Measurements from ENCODE around the gene PEPD. TPM values are rescaled to one million over a fixed set of nuclear protein-coding genes. Genes with fewer than 3 reads are reported as not detected.

PEPD gene
- total and polyA plus RNA-seq, 2 experiments from 2014 or later = 141 to 175 TPM

- H4K20me1 ChIP-seq (ENCODE audit: insufficient read depth, poor library complexity, severe bottlenecking) = no peaks in the 10 kb centered on the region
- H3K9me2 ChIP-seq (replicated peaks; ENCODE audit: insufficient read depth) = no peaks in the 10 kb centered on the region
- H3K27ac ChIP-seq = no peak overlapping the region
- H3K36me3 ChIP-seq (replicated peaks; ENCODE audit: insufficient read depth, low read depth) = no peaks in the 10 kb centered on the region
- no peak overlapping the region for H3K4me2 ChIP-seq
- H3K27me3 ChIP-seq = no peaks in the 10 kb centered on the region
- no peak for DNase-seq (ENCODE audit: low spot score)
- no peaks in the 10 kb centered on the region for H3K79me2 ChIP-seq
- no peak overlapping the region for H2AFZ ChIP-seq
- WGBS (ENCODE audit: low lambda C conversion rate, missing lambda C conversion rate) = 87% methylated on average over 6 of the region's 6 CpGs
- no peaks in the 10 kb centered on the region for H3K4me1 ChIP-seq (ENCODE audit: insufficient read depth)
- no peaks in the 10 kb centered on the region for H3K9me3 ChIP-seq (ENCODE audit: low read depth)
- TF ChIP-seq EZH2 (IDR thresholded peaks at IDR 0.05; ENCODE audit: borderline replicate concordance) = no peak
- TF ChIP-seq EZH2phosphoT487 (IDR thresholded peaks at IDR 0.05; ENCODE audit: low read depth, severe bottlenecking, unreplicated experiment) = no peak
- TF ChIP-seq CTCF (IDR thresholded peaks at IDR 0.05; ENCODE audit: poor library complexity) = no peak
- H3K4me3 ChIP-seq = no peak overlapping the region
Observed at GRCh38 chr19:33551676-33552075, 30.1 kb upstream of the PEPD start.

GRCh38 chr19:33550768-33551167, 29.2 kb upstream of the PEPD start:
- H2AFZ ChIP-seq = no peak overlapping the region
- H3K79me2 ChIP-seq = no peaks in the 10 kb centered on the region
- H3K36me3 ChIP-seq (replicated peaks; ENCODE audit: insufficient read depth, low read depth) = no peaks in the 10 kb centered on the region
- no peak for DNase-seq (ENCODE audit: low spot score)
- WGBS (ENCODE audit: low lambda C conversion rate, missing lambda C conversion rate) = 89% methylated on average over 5 of the region's 5 CpGs
- no peak overlapping the region for H3K4me2 ChIP-seq
- no peaks in the 10 kb centered on the region for H3K4me1 ChIP-seq (ENCODE audit: insufficient read depth)
- no peak overlapping the region for H3K4me3 ChIP-seq
- no peaks in the 10 kb centered on the region for H4K20me1 ChIP-seq (ENCODE audit: insufficient read depth, poor library complexity, severe bottlenecking)
- no peaks in the 10 kb centered on the region for H3K27me3 ChIP-seq
- no peaks in the 10 kb centered on the region for H3K9me3 ChIP-seq (ENCODE audit: low read depth)
- no peaks in the 10 kb centered on the region for H3K9me2 ChIP-seq (replicated peaks; ENCODE audit: insufficient read depth)
- no peak for TF ChIP-seq EZH2 (IDR thresholded peaks at IDR 0.05; ENCODE audit: borderline replicate concordance)
- no peak for TF ChIP-seq CTCF (IDR thresholded peaks at IDR 0.05; ENCODE audit: poor library complexity)
- TF ChIP-seq EZH2phosphoT487 (IDR thresholded peaks at IDR 0.05; ENCODE audit: low read depth, severe bottlenecking, unreplicated experiment) = no peak
- H3K27ac ChIP-seq = no peak overlapping the region

- Histone ChIP-seq H3K4me3 (no peak overlapping the region), H3K9me3 (ENCODE audit: low read depth) (no peaks in the 10 kb centered on the region), H3K27me3 (peaks cover 5% of the 10 kb centered on the region), H2AFZ (no peak overlapping the region), H4K20me1 (ENCODE audit: insufficient read depth, poor library complexity, severe bottlenecking) (no peaks in the 10 kb centered on the region), H3K4me1 (ENCODE audit: insufficient read depth) (no peaks in the 10 kb centered on the region), H3K36me3 (replicated peaks; ENCODE audit: insufficient read depth, low read depth) (no peaks in the 10 kb centered on the region), H3K79me2 (no peaks in the 10 kb centered on the region), H3K9me2 (replicated peaks; ENCODE audit: insufficient read depth) (no peaks in the 10 kb centered on the region), H3K4me2 (no peak overlapping the region), H3K27ac (no peak overlapping the region)
- no peak for DNase-seq (ENCODE audit: low spot score)
- TF ChIP-seq CTCF (IDR thresholded peaks at IDR 0.05; ENCODE audit: poor library complexity) (no peak), EZH2 (IDR thresholded peaks at IDR 0.05; ENCODE audit: borderline replicate concordance) (no peak), EZH2phosphoT487 (IDR thresholded peaks at IDR 0.05; ENCODE audit: low read depth, severe bottlenecking, unreplicated experiment) (no peak)
- WGBS (ENCODE audit: low lambda C conversion rate, missing lambda C conversion rate) = 87% methylated on average over 3 of the region's 3 CpGs
Observed at GRCh38 chr19:33547676-33548075, 26.1 kb upstream of the PEPD start.

- Histone ChIP-seq H3K27me3 (peaks cover 5% of the 10 kb centered on the region), H3K36me3 (replicated peaks; ENCODE audit: insufficient read depth, low read depth) (no peaks in the 10 kb centered on the region), H3K9me3 (ENCODE audit: low read depth) (no peaks in the 10 kb centered on the region), H3K9me2 (replicated peaks; ENCODE audit: insufficient read depth) (no peaks in the 10 kb centered on the region), H3K27ac (no peak overlapping the region), H2AFZ (no peak overlapping the region), H3K4me3 (no peak overlapping the region), H3K4me2 (no peak overlapping the region), H3K4me1 (ENCODE audit: insufficient read depth) (no peaks in the 10 kb centered on the region), H4K20me1 (ENCODE audit: insufficient read depth, poor library complexity, severe bottlenecking) (no peaks in the 10 kb centered on the region), H3K79me2 (no peaks in the 10 kb centered on the region)
- TF ChIP-seq EZH2 (IDR thresholded peaks at IDR 0.05; ENCODE audit: borderline replicate concordance) (no peak), CTCF (IDR thresholded peaks at IDR 0.05; ENCODE audit: poor library complexity) (no peak), EZH2phosphoT487 (IDR thresholded peaks at IDR 0.05; ENCODE audit: low read depth, severe bottlenecking, unreplicated experiment) (no peak)
- DNase-seq (ENCODE audit: low spot score) = no peak
- WGBS (ENCODE audit: low lambda C conversion rate, missing lambda C conversion rate) = 91% methylated on average over 5 of the region's 5 CpGs
Observed at GRCh38 chr19:33546656-33547055, 25.1 kb upstream of the PEPD start.

All from hepatocyte (in vitro differentiated cells).